Hindlimb muscle (tissue), 1 donor: ENCODE data around the gene SUN1. TPM values are rescaled to one million over a fixed set of nuclear protein-coding genes. Genes with fewer than 3 reads are reported as not detected.
"Not testable (repeated sequence)": the region's sequence is repeated elsewhere in the genome, so short reads cannot be mapped to it uniquely, and the experiment has no call there.

Experiments used
- DNase-seq: peaks from one replicate; pipeline ENCODE4 v3.0.0-alpha.2; 2013
- polyA plus RNA-seq: library from polyadenylated mRNA; unstranded; fragments of 120-200 nt; gene quantifications from one replicate; pipeline ENCODE4 v1.2.1, GENCODE V29; 2013; ENCODE audit not compliant: insufficient read length

Gene SUN1
- polyA plus RNA-seq, 1 donor, result 227 TPM

DNA sequence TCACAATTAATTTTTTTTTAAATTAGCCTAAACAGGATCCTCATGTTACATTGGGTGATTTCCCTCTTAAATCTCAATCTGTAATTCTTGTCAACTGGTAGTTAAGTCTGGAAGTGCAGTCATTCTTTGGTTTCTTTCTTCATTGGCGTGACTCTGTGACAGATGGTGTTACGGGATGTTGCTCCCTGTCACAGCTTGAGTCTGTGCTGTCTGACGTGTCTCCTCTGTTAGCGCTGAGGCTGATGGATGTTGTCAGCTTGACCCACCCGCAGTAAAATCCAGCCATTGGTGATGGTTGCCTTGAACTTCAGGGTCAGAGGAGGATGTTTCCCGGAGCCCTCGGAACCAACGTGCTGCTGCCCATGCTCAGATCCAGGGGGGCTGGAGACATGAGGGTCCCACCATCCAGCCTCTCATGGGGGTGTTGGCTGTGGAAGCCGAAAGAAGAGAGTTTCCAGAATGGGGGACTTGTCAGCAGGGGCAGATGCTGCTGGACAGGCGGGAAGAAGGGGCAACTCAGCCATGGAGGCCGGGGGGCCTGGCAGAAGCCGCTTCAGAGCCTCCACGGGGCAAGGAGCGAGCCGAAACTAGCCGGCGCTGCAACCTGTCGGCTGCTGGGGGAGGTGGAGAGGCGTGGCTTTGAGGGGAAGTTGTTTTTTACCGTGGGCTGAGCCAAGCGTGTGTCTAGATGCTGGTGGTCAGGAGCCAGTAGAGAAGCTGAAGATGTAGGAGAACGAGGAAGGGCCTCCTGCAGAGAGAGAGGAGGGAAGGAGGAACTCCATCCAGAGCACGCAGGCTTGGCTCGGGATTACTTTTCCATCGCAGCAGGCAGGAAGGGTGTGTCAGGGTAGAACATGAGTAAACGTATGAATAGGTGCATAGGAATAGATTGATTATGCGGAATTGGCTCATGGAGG, 3.5 kb downstream of the SUN1 start:
- DNase-seq, result no peak

DNA sequence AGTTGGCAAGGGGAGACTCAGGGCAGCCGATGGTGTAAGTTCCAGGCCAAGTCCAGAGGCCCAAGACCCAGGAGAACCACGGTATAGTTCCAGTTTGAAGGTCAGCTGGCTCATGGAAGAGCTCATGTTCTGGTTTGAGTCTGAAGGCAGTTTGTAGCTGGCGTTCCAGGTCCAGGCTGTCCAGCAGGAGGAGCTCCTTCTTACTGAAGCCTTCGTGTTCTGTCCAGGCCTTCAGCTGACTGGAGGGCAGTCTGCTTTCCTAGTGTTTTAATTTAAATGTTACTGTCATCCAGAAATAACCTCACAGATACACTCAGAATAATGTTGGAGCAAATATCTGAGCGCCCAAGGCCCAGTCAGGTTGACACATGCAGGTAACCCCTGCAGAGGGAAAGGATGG, 4.2 kb downstream of the SUN1 start:
- DNase-seq, result no peak

DNA sequence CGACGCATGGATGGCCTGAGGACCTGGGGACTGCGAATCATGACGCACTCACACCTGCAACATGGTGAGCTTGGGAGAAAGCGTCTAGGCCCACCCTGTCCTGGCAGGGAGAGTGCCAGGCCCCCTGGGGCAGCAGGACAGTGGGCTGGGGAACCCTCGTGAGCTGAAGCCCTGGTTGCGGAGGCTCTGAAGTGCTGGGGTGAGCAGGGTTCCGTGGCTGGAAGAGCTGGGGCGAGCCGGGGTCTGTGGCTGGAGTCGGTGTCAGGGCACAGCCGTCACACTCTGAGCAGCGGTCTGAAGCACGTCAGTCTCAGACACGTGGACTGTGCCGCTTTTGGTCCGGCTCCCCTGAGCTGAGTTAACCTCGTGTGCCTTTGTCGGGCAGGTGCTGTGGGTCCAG, 4.7 kb downstream of the SUN1 start:
- no peak for DNase-seq

DNA sequence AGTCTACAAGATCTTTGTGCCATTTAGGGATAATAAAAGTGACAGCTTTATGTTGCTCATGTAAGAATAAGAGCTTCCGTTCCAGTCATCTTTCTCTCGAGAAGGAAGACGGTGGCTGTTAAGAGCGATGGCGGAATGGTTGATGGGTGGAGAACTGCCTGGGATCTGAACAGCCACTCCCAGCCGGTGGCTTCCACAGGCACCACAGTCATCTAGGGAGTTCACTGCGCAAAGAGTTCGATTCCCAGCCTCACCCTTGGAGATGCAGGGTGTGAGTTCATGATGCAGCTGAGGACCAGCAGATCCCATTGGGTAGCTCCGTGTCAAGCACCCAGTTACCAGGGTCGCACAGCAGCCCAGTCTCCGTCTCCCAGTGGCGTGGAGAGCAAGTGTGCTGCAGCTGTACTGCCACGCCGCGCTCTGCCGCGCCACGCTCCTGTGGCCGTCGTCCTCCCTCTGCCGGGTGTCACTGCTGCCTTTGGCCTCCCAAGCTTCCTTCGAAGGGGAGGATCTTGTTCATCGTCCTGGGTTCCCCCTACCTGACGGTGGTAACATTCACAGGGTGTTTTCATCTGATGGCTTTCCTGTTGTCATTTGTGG, 7.8 kb downstream of the SUN1 start:
- no peak for DNase-seq

DNA sequence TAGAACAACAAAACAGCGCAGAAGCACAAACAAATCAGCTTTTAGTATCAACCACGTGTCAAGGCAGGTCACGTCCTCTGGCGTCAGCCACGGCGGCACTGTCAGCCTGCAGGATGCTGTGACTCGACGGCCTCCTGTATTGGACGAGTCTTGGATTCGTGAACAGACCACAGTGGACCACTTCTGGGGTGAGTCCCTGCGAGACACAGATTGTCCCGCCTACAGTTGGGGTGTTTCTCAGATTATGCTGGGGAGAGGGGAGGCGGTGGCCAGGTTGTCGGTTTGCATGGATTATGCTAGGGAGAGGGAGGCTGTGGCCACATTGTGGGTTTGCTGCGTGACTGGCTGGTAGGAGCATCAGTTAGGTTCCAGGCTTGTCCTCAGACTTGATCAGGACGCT, 9.7 kb downstream of the SUN1 start:
- no peak for DNase-seq

DNA sequence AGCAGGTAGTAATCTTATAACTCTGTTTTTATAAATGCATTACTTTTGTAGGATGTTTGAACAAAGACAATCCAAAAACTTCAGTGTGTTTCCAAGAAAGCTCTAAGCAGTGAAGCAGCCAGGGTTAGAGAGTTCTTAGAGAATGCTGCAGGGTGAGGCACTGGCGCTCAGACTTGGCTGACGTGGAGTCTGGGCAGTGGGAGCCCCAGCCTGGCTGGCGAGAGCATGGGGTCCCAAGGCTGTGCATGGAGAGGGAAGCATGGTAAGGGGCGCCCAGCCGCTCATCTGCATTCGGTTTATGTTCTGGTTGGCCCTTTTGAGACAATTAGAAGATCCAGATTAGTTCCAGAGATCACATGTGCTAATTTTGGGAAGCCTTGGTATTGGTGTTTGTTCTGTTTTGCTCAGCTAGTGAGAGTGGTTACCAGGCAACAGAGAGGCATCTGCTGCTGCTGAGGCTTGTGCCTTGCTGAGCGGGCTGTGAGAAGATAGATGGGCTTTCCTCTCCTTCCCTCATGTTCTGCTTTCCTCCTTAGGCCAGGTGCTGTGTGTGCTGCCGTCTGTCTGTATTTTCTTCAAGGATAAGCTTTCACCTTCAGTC, 10.3 kb downstream of the SUN1 start:
- DNase-seq, result no peak

DNA sequence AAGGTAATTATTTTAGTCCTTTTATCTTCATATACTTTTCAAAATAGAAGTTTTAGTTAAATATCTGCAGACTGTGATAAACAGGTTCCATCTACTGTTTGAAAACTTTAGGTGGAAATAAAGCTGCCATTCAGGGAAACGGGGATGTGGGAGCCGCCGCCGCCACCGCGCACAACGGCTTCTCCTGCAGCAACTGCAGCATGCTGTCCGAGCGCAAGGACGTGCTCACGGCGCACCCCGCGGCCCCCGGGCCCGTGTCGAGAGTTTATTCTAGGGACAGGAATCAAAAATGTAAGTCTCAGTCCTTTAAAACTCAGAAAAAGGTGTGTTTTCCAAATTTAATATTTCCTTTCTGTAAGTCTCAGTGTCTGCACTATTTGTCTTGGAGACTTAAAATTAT, 11.0 kb downstream of the SUN1 start:
- DNase-seq, result no peak

DNA sequence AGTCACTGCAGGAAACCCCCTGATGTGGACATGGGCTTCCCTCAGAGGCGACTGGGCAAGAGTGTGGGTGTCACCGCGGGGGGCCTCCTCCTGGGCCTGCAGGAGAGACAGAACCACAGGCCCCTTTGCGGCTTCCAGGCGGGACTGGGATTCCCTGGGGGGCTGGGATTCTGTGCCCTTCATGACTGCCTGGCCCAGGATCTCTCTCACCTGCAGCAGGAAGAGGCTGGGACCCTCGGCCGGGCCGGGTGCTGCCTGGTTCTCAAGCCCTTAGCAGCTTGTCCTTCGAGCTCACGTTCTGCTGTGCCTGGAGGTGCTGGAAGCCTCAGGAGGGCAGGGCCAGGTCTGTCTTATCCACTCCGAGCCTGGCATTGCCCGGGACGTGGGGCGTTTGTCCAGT, 11.8 kb downstream of the SUN1 start:
- DNase-seq, result no peak

DNA sequence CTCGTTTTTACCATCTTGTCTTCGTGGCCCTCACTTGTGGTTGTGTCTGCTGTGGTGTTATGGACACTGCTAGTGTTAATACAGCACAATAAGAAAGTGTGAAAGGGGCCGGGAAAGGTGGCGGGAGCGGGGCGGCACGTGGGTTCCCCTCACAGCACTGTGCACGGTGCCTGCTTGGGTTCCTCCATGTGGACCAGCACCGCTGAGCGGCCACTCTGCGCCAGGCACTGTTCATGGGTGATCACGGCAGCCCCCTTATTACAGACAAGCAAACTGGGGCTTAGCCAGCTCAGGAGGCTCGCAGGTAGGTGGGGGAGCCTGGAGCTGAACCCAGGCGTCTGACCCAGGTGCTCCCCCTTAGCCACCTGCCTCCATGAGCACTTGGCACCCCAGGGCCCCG, 12.2 kb downstream of the SUN1 start:
- DNase-seq, result no peak

DNA sequence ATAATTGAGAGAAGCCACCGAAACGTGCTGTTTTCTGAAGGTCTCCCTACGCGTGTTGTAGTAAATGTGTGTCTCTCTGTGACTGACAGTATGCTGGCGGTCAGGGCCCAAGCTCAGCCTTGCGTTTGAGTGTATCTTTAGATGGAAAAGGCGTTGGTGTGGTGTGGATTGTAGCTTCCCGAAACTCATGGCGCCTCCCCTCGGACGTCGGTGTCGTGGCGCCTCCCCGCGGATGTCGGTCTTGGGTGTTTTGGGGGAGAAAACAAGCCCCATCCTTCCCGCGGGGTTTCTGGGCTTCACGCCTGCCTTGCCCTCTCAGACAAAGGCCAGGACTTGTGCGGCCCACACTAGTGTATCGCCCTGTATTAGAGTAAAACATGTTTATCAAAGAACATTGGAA, 12.8 kb downstream of the SUN1 start:
- no peak for DNase-seq

DNA sequence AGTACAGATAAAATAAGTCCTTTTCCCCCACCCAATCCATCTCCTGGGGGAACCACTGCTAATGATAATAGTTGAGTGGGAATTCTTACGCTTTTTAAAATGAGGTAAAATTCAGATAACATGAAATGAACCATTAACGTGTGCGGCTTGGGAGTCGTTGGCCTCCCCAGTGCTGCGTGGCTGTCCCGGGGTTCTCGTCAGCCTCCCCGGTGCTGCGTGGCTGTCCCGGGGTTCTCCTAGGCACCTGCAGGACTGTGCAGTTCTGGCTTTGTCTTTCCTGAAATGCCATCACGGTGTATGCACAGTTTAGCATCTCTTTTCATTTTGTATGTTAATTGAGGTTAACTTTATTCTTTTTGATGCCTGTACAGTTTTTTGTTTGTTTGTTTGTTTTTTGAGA, 13.5 kb downstream of the SUN1 start:
- no peak for DNase-seq

DNA sequence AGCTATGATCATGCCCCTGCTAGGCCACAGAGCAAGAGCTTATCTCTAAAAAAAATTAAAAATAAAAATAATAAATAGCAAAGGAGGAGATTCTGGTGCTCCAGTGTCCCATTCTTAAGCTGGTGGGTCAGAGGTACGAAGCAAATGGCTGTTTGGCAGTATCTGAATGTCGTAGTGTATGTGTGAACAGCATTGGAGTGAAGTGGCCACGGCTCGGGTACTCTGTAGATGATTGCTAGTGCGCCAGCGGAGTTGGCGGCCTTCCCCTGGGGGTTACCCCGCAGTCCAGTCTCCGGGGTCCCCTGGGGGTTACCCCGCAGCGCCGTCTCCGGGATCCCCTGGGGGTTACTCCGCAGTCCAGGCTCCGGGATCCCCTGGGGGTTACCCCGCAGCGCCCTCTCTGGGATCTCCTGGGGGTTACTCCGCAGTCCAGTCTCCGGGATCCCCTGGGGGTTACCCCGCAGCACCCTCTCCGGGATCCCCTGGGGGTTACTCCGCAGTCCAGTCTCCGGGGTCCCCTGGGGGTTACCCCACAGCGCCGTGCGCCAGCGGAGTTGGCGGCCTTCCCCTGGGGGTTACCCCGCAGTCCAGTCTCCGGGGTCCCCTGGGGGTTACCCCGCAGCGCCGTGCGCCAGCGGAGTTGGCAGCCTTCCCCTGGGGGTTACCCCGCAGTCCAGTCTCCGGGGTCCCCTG, 14.8 kb downstream of the SUN1 start:
- DNase-seq, result not testable (repeated sequence)

DNA sequence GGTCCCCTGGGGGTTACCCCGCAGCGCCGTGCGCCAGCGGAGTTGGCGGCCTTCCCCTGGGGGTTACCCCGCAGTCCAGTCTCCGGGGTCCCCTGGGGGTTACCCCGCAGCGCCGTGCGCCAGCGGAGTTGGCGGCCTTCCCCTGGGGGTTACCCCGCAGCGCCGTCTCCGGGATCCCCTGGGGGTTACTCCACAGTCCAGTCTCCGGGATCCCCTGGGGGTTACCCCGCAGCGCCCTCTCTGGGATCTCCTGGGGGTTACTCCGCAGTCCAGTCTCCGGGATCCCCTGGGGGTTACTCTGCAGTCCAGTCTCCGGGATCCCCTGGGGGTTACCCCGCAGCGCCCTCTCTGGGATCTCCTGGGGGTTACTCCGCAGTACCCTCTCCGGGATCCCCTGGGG, 15.5 kb downstream of the SUN1 start:
- DNase-seq, result not testable (repeated sequence)

DNA sequence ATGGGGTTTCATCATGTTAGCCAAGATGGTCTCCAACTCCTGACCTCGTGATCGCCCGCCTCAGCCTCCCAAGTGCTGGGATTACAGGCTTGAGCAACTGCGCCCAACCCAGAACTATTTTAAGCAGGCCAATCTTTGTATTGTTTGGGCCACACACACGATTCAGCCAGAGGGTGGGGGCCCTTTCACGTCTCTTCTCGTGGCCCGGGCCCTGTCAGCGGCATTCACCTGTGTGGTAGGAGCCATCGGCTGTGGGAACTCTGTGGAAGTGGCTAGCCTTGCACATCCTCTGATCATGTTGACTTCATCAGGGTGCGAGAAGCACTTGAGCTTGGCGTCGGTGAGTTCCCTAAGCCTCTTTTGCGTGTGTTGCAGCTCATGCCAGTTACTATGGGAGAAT, 16.9 kb downstream of the SUN1 start:
- DNase-seq, result no peak

DNA sequence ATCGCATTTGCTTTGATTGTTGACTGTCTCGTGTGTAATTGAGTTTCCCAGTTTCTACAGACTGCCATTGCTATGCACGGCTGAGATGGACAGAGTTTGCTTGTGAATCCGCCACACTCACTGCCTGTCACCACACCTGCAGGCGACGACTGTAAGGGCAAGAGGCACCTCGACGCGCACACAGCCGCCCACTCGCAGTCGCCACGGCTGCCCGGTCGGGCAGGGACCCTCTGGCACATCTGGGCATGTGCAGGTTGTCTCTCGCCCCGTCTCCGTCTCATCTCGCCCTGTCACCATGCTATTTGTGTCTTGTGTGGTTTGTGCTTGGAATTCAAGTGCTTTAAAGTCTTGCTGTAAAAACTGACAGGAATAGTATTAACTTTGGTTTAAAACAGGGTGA, 17.5 kb downstream of the SUN1 start:
- no peak for DNase-seq

DNA sequence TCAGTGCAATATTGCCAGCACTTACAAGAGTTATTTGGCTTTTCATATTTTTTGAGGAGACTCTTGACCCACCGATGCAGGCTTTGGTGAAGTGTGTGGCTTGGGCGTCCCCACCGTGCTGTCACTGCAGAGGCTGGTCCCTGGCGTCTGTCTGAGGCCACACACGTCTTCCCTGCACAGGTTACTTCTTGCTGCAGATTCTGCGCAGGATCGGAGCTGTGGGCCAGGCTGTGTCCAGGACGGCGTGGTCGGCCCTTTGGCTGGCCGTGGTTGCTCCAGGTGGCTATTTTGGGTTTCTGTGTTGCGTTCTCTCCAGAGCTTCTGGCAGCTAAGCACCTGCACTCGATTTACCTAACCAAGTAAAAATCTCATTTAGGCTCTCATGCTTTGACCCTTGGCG, 18.9 kb downstream of the SUN1 start:
- no peak for DNase-seq

DNA sequence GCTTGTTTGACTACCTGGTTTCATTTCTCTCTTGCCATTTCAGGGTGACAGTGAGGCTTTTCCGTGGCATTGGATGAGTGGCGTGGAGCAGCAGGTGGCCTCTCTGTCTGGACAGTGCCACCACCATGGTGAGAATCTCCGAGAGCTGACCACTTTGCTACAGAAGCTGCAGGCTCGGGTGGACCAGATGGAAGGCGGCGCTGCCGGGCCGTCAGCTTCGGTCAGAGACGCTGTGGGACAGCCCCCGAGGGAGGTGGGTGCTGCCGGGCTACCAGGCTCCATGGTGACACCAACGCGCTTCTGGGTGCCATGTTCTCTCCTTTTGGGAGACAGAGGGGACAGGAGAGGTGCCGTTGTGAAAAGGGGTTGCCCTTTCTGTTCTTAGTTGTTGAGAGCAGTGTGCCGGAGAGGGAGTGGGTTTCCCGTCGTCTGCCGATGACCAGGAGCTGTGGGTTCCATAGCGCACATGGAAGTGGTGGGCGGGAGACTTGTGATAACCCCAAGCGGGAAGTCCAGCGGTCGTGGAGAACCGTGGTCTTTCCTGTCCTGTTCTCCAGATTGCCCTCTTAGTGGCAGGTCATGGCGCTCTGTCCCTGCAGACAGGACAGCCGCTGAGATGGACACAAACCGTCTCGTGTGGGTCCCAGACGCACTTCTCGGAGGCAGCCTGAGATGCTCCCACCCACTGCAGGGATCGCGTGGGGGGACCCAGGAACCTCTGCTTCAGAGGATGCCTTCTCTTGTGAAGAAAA, 21.3 kb downstream of the SUN1 start:
- no peak for DNase-seq

DNA sequence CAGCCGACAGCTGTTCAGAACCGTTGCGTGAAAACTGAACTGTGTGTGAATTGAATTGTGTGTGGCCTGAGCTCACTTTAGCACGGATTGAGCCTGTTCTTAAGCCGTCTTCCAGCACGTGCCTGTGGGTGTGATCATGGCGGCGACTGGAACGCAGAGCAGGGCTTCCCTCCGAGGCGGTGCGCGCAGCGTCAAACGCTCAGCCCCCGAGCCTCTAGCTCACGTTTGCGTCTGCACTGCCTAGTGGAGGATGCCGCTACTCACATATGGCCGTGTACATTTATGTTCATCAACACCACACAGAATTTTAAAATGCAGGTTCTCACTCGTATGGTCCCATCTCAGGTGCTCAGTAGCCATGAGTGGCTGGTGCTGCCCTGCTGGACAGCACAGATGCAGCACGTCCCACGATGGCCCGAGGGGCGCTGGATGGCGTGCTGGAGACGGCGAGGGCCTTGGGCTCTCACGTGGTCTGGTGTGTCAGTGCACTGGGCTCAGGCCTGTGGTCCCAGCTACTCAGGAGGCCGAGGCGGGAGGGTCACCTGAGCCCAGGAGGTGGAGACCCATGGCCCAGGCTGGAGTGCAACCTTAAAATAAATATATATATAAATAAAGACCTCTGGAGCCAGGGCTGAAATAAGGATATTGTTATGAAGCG, 22.0 kb downstream of the SUN1 start:
- no peak for DNase-seq

DNA sequence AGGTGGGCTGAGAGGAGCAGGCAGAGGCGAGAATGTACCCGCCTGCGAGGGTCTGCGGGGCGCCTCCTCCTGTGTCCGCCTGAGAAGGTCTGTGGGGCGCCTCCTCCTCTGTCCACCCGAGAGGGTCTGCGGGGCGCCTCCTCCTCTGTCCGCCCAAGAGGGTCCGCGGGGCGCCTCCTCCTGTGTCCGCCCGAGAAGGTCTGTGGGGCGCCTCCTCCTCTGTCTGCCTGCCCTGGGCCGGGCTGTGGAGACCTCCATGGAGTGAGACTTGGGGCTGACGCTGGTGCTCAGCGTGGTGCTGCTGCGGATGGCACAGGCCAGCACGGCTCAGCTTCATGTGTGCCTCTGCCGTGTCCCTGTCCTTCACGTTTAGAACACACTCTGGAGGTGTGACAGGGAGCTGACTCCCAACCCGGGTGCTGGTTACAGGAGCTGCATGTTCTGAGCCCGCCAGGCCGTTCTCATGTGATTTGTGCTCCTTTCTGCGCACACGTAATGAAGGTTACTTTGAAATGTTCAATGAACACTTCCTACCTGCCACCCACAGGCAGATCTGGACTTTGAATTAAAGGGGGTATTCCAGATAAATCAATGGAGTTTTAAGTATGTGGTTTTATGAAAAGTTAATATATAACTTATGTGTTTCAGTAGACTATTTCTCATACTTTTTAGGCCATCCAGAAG, 23.6 kb downstream of the SUN1 start:
- DNase-seq, result no peak

DNA sequence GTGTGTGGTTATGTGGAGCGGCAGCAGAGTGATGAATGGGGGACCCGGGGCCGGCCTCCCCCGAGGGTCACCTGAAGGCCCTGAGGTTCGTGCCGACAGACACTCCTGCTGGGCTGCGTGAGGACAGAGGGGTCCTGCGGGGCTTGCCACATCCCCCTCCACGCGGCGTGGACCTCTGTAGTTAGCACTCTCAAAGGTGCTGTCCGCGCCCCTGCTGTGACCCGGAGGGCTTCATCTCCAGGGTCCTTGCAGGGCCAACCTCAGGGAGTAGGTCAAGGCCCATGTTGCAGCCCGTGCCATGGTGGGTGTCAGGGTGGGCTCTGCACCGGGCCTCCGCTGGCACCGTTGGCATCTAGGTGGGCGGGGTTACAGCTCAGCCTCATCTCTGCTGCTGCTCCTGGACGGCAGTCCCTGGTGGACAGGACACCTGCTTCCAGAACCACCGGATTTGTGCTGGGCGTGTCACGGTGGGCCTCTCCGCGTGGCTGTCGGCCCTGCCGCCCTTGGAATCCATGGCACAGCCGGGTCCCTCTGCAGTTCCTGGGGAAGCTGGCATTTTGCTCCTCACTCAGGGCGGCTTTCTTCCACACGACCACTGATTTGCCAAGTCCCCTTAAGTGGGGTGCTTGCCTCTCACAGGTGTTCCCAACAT, 24.3 kb downstream of the SUN1 start:
- no peak for DNase-seq

DNA sequence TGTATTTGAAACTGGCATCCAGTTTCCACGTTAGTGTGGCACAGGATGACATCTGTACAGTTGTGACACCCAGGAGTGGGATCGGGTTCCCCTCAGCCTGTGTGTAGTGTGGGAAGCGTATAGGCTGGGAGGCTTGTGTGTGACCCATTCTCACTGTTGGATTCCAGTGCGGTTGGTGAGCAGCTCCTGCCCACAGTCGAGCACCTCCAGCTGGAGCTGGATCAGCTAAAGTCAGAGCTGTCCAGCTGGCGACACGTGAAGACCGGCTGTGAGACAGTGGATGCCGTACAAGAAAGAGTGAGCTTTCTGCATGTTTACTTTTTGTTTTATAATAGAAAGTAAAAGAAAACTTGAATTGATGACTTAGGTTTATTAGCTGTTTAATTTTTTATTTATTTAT, 25.4 kb downstream of the SUN1 start:
- no peak for DNase-seq
